CMK (cell line): Measurements from ENCODE around the gene CNPY3.
A peak's percentile ranks its signal among the peaks of the same experiment; 100 is the strongest.
"Not testable (repeated sequence)": the region's sequence is repeated elsewhere in the genome, so short reads cannot be mapped to it uniquely, and the experiment has no call there.

ENCODE experiments used
- DNase-seq: peaks from one replicate; pipeline ENCODE4 v3.0.0-alpha.2; 2010; ENCODE audit warnings: low read depth

The CNPY3 gene

GRCh38 chr6:42915732-42916131 lies 13.5 kb upstream of the CNPY3 start, which contains the start of gene PTCRA:
TSS of gene PTCRA (plus strand) at chr6:42916053. CDS start at chr6:42916070, 17 bp downstream.
- DNase-seq: no peak

DNA sequence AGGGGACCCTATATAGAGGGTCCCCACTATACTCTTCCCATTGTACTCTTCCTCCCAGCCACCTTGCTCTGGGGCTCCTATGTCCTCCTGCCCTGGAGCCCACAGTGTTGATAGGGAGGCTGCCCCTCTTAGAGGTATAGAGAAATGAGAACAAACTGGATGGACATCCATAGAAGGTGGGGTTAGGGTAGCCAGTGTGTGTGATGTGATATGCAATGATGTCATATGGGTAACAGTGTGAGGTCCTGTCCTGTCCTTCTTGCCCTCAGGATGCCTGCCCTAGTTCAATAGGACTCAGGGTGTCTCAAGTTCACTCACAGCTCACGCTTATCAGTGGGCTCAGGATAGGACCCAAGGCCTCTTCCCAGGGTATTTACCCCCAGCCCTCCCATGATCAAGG lies 13.0 kb upstream of the CNPY3 start:
- no peak for DNase-seq

- no peak for DNase-seq
These were observed 7.5 kb upstream of the CNPY3 start for GRCh38 chr6:42921801-42922200.

- no peak for DNase-seq
These were observed 5.6 kb upstream of the CNPY3 start for GRCh38 chr6:42923666-42924065.

DNA sequence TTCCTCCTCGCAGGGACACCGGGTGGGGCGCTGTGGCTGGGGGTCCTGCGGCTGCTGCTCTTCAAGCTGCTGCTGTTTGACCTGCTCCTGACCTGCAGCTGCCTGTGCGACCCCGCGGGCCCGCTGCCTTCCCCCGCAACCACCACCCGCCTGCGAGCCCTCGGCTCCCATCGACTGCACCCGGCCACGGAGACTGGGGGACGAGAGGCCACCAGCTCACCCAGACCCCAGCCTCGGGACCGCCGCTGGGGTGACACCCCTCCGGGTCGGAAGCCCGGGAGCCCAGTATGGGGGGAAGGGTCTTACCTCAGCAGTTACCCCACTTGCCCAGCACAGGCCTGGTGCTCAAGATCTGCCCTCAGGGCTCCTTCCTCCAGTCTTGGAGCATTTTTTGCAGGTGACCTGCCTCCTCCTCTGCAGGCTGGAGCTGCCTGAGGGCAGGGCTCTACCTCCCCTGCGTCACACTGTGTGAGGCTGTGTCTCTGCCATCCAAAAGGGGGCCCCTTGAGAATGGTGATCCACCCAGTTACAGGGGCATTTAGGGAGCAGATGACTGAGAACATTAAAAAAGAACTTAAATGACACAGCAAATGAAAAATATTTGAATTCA lies 3.9 kb upstream of the CNPY3 start:
- no peak for DNase-seq

- peak; percentile 88 for DNase-seq
These were observed 611 bp downstream of the CNPY3 start for GRCh38 chr6:42929821-42930360.

DNA sequence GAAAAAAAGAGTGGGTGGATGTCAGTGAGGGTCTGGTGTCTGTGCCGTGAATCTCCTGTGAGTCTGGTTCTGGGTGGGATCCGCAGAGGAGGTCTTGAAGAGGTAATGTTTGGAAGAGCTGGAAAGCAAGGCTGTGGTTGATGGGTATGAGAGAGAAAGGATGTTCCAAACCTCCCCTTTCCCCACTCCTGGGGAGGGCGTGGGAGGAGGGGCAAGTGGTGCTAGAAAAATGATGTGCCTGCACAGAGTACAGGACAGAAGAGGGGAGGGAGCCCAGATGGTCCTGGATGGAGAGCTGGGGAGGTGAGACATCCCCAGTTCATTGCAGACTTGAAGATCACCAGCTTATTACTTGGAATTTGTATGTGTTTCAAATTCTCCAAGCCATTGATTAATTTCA lies 3.1 kb downstream of the CNPY3 start:
- no peak for DNase-seq

DNA sequence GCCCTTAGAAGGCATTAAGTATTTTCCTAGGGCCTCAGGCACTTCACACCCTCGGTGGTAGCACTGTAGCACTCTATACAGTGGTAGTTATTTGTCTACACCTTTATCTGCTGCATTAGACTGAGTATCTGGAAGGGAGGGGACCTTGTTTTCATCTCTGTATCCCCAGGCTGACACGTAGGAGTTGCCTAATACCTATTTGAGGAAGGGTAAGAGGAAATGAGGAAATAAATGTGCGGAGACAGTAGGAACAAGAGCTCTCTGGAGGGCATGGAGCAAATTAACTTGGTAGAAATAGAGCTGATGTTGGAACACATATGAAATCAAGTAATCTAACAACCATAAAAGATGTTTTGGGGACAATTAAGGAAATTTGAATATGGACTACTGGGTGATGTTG lies 3.9 kb downstream of the CNPY3 start:
- DNase-seq: no peak

GRCh38 chr6:42935322-42935721 lies 6.0 kb downstream of the CNPY3 start:
- DNase-seq: no peak

DNA sequence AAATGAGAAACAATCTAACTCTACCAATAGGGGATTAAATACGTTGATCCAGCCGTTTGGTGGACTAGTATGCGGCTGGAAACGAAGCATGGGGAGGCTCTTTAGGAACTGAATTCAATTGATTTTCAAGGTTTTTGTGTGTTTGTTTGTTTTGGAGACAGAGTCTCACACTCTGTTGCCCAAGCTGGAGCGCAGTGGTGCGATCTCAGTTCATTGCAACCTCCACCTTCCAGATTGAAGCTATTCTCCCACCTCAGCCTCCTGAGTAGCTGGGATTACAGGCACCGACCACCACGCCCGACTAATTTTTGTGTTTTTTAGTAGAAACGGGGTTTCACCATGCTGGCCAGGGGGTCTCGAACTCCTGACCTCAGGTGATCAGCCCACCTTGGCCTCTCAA lies 7.1 kb downstream of the CNPY3 start:
- DNase-seq: no peak

DNA sequence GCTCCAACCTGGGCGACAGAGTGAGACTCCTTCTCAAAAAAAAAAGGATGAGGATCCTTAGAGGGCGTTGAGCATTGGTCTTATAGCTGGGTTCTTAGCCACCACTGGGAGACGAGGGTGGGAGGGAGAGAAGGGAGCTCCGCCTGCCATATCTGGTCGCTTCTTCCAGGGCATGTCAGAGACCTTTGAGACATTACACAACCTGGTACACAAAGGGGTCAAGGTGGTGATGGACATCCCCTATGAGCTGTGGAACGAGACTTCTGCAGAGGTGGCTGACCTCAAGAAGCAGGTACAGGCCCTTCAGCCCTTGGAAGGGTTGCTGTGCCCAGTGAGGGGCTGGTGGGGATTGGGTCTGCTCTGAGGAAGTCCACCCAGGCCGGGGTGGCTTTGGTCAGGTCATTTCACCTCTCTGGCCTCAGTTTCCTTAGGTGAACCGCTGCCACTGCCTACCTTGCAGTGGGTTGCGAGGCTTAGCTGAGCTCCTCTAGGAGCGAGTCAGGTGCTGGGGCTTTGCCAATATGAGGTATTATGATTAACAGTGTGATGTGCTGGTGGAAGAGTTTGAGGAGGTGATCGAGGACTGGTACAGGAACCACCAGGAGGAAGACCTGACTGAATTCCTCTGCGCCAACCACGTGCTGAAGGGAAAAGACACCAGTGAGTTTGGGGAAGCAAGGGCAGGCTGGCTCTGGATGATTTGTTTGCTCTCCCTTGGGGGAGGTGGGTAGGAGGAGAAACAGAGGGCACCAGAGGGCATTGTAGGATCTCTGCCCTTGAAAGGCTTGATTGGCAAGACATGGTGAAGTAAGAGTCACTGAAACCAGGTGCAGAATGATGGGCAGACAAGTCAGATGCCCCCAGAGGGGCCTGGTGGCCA lies 8.5 kb downstream of the CNPY3 start:
- no peak for DNase-seq

DNA sequence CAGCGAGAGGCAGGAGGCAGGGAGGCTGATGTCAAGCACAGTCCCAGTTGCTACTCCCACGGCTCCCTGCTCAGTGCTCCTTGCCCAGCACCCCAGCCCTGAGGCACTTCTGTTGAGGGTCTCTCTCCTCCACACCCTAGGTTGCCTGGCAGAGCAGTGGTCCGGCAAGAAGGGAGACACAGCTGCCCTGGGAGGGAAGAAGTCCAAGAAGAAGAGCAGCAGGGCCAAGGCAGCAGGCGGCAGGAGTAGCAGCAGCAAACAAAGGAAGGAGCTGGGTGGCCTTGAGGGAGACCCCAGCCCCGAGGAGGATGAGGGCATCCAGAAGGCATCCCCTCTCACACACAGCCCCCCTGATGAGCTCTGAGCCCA lies 9.1 kb downstream of the CNPY3 start:
- no peak for DNase-seq

- no peak for DNase-seq
These were observed 9.9 kb downstream of the CNPY3 start for GRCh38 chr6:42938987-42939809.

DNA sequence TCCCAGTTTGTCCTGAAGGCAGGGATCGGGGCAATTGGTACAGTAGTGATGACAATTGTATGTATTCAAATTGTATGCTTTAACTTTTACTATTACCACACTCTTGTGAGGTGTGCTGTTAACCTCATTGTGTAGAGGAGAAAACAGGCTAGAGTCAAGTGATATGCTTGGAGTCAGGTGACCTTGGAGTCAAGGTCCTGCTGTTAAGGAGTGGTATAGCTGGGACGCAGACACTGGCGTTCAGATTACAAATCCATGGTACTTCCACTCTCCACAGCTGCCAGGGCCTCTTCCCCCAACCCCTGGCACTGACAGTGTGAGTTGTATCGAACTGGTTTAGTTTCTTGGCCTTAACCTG lies 10.5 kb downstream of the CNPY3 start:
- DNase-seq: no peak

DNA sequence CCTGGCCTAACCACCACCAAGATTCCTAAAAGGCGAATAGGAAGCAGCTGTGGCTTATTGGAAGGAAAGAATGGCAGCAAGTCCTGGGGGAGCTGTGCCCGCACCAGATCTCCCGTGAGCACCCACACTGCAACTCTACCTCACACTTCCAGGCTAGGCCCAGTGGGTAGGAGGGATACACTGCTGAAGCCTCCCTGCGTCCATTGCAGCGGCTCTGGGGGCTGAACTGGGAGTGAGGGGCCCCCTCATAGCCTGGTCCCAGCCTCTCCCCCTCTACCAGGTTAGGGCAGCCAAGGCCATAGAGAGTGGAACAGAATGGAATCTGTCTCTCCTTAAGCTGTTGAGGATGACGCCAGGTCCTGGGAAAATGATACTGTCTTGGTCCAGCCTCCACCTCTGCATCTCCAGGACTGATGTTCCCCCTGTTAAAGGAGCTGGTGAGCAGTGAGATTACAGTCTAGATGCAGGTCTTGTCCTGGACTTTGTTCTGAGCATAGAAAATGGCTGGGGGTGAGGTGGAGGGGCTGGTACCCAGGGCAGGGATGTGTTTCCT lies 11.3 kb downstream of the CNPY3 start:
- no peak for DNase-seq

DNA sequence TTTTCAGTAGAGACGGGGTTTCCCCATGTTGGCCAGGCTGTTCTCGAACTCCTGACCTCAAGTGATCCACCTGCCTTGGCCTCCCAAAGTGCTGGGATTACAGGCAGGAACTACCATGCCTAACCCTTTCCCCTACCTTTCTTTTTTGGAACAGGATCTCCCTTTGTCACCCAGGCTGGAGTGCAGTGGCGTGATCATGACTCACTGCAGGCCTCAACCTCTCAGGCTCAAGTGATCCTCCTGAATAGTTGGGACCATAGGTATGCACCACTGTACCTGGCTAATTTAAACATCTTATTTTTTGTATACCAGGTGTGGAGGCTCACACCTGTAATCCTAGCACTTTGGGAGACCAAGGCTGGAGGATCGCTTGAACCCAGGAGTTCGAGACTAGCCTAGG lies 12.1 kb downstream of the CNPY3 start:
- DNase-seq: not testable (repeated sequence)

GRCh38 chr6:42942444-42942843 lies 13.2 kb downstream of the CNPY3 start:
- no peak for DNase-seq

DNA sequence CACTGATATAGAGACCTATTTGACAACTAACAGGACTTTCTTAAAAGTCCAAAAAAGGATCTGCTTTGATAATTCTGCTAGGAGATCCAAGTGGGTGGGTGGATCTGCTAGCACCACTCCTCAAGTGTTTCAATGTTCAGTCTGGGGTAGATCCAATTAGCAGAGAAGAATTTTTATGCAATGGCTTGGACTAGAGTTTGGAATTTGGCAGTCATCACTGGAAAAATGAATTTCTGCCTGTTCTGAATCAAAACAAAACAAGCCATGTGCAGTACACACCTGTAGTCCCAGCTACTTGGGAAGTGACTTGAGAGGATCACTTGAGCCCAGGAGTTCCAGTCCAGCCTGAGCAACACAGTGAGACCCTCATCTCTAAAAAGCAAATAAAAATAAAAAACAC lies 18.7 kb downstream of the CNPY3 start:
- no peak for DNase-seq

DNA sequence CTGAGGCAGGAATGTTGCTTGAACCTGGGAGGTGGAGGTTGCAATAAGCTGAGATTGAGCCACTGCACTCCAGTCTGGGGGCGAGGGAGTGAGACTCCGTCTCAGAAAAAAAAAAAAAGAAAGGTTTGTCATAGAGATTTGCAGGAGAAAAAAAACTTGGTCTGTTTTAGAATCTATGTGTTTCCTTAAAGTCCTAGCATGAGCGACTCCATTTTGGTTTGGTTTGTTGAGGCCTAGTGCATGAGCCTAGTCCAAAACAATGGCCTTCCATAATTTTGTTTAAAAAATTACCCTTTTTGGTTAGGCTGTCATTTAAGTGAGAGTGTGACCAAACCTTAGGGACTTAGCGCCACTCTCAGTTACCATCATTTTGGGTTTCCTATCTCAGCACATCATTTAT lies 23.1 kb downstream of the CNPY3 start:
- no peak for DNase-seq

- DNase-seq: not testable (repeated sequence)
These were observed 25.1 kb downstream of the CNPY3 start for GRCh38 chr6:42954405-42954804.

DNA sequence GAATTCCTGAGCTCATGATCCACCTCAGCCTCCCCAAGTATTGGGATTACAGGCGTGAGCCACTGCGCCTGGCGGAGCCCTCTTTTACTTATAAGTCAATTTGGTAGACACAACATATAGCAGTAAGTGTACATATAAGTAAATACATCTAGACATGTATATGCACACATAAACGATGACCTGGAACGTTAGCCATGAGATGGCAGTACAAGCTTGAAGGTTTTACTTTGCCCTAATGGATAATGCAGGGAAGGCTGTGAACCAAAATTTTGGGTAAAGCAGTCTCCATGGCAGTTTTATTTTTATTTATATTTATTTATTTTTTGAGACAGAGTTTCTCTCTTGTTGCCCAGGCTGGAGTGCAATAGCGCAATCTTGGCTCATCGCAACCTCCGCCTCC lies 28.8 kb downstream of the CNPY3 start:
- DNase-seq: no peak

DNA sequence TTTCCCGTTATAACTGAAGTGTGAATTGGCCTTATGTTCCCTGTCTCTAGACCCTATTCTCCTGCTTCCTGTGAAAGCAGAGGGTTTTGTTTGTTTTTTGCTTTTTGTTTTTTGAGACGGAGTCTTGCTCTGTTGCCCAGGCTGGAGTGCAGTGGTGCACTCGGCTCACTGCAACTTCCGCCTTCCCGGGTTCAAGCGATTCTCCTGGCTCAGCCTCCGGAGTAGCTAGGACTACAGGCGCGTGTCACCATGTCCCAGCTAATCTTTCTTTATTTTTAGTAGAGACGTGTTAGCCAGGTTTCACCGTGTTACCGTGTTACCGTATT lies 30.6 kb downstream of the CNPY3 start:
- no peak for DNase-seq
